ENCODE data around the gene FAAH. TPM values are rescaled to one million over a fixed set of nuclear protein-coding genes. Genes with fewer than 3 reads are reported as not detected.

Gene FAAH
- polyA plus RNA-seq, 1 of the 3 experiments (the other 2 are of a cell fraction) = 1.2 TPM

- TF ChIP-seq USF2 (IDR thresholded peaks at IDR 0.05; ENCODE audit: borderline replicate concordance, low read depth, low read length) (no peak), IRF3 (IDR thresholded peaks at IDR 0.05; ENCODE audit: low read depth, low read length) (no peak), JUND (IDR thresholded peaks at IDR 0.05) (no peak), EZH2phosphoT487 (IDR thresholded peaks at IDR 0.05; ENCODE audit: borderline replicate concordance, low read depth) (no peak), RXRA (IDR thresholded peaks at IDR 0.05; ENCODE audit: borderline replicate concordance, low read depth) (no peak), POLR2AphosphoS5 (IDR thresholded peaks at IDR 0.05; ENCODE audit: low read depth, low read length) (no peak), SMC3 (IDR thresholded peaks at IDR 0.05; ENCODE audit: low read depth, low read length) (peak; percentile 29; the same call in 1 of the 2 replicates), MAX (IDR thresholded peaks at IDR 0.05; ENCODE audit: low read depth) (no peak; the same call in 1 of the 2 replicates), TAF1 (IDR thresholded peaks at IDR 0.05; ENCODE audit: borderline replicate concordance, low read depth, low read length) (no peak)
Observed at GRCh38 chr1:46442317-46443161, 48.4 kb downstream of the FAAH start (continued).

GRCh38 chr1:46444466-46444865 lies 50.3 kb downstream of the FAAH start:
- Histone ChIP-seq H3K4me2 (no peak overlapping the region), H3K27me3 (ENCODE audit: insufficient read depth) (peaks cover 17% of the 10 kb centered on the region; the same call in 1 of the 2 replicates), H3K4me3 (ENCODE audit: low read depth in 2 of 2, low read length in 1 of 2) (no peak overlapping the region), H3K9ac (no peak overlapping the region), H3K36me3 (replicated peaks in 1 of 2; ENCODE audit: control insufficient read depth in 1 of 2, insufficient read depth in 2 of 2, low read length in 1 of 2) (no peaks in the 10 kb centered on the region), H3K9me2 (no peaks in the 10 kb centered on the region), H2AFZ (ENCODE audit: low read depth) (no peak overlapping the region), H3K27ac (ENCODE audit: low read depth in 2 of 2, low read length in 1 of 2) (no peak overlapping the region), H3K4me1 (ENCODE audit: control insufficient read depth in 1 of 2, insufficient read depth in 2 of 2, low read depth in 1 of 2, low read length in 1 of 2) (peaks cover 0 to 15% of the 10 kb centered on the region in 2 experiments; a peak in 1 of 4 replicates), H3F3A (replicated peaks; ENCODE audit: insufficient read depth) (no peaks in the 10 kb centered on the region), H3K79me2 (ENCODE audit: insufficient read depth) (no peaks in the 10 kb centered on the region), H3K9me3 (no peaks in the 10 kb centered on the region), H4K20me1 (ENCODE audit: insufficient read depth) (no peaks in the 10 kb centered on the region)
- TF ChIP-seq CTCF (IDR thresholded peaks at IDR 0.05) (no peak), MEF2A (IDR thresholded peaks at IDR 0.05; ENCODE audit: borderline replicate concordance, low read depth) (no peak), GABPA (IDR thresholded peaks at IDR 0.05; ENCODE audit: low read depth) (no peak), CHD2 (IDR thresholded peaks at IDR 0.05; ENCODE audit: low read length, partially characterized antibody) (no peak), RXRA (IDR thresholded peaks at IDR 0.05; ENCODE audit: borderline replicate concordance, low read depth) (no peak), FOXJ3 (CRISPR knock-in tag; IDR thresholded peaks at IDR 0.05) (no peak), EP300 (IDR thresholded peaks at IDR 0.05; ENCODE audit: borderline replicate concordance in 1 of 2, low read depth in 1 of 2, low read length in 1 of 2) (no peak), RCOR1 (IDR thresholded peaks at IDR 0.05; ENCODE audit: low read length) (no peak), FOXM1 (IDR thresholded peaks at IDR 0.05; ENCODE audit: low read depth) (no peak), RAD21 (IDR thresholded peaks at IDR 0.05; ENCODE audit: low read length) (no peak), TAF1 (IDR thresholded peaks at IDR 0.05; ENCODE audit: borderline replicate concordance, low read depth, low read length) (no peak)
- ChIA-PET CTCF (interaction anchor here (1.1 to 11.5 kb wide), 14 partner anchors 10 to 104 kb away, joined by 3 to 496 read pairs (median 14); partner anchors contain the start of gene DMBX1), POLR2A (no interaction called here)
- DNase-seq = no peak
- 65% methylated on average over 3 of the region's 3 CpGs for whole genome bisulfite sequencing (ENCODE audit: low lambda C conversion rate)
